RPMI7951 (cell line): Measurements from ENCODE around the gene ADORA2A. TPM values are rescaled to one million over a fixed set of nuclear protein-coding genes. Genes with fewer than 3 reads are reported as not detected.

Experiments
- DNase-seq: peaks from one replicate; pipeline ENCODE4 v3.0.0-alpha.2; 2012; ENCODE audit warnings: low read depth
- total RNA-seq: library from RNA; depleted of rRNA; stranded (reverse); fragments of >200 nt; shearing (Covaris generic); gene quantifications from 2 replicates; pipeline ENCODE4 v1.2.3, GENCODE V29; 2014

Gene ADORA2A
- total RNA-seq, 1 experiment from 2014 or later = 4.2 TPM

DNA sequence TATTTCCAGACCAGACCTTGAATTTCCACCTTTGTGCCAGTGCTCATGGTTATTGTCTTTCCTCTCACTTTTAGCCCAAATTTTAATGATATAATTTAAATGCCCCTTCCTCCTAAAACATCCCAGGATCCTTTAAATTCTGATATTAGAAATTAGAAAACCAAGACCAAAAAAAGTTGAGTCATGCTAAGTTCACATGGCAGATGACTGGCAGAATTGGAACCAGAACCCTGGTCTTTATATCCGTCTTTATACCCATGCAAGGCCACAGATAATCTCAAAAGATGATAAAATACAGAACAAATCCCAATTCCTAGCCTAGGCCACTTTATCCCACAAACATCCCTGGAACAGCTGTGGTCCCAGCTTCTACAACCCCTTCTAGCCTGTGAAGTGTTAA, 26.5 kb downstream of the ADORA2A start:
- DNase-seq = no peak

GRCh38 chr22:24455039-24455438, 27.6 kb downstream of the ADORA2A start:
- no peak for DNase-seq

DNA sequence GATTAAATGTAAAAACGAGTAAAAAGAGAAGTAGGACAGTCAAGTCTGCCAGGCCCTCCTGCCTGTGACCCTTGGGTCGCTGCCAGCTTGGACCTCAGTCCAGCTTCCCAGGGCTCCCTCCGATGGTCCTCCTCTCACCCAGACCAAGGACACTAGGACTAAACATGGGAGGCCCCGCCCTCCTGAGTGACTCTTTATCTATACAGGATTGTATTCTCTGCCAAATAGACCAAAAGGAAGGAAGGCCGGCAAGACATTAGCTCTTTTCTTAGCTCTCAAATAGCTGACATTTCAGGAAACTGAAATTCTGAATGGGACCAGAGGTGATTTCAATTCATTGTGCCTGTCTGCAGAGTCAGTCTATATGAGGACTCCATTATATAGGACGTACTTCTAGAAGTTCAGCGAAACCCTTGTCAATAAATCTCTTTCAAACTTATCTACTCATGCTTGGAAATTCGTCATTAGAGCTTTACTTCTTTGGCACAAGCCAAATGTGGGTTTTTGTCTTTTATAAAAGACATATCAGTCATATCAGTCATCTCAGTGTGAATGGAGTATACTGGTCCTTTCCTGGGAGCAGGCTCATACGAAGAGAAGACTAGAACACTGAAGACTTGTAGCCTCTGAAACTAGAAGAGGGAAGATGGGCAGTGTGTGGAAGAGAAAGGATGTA, 28.5 kb downstream of the ADORA2A start:
- DNase-seq = no peak

DNA sequence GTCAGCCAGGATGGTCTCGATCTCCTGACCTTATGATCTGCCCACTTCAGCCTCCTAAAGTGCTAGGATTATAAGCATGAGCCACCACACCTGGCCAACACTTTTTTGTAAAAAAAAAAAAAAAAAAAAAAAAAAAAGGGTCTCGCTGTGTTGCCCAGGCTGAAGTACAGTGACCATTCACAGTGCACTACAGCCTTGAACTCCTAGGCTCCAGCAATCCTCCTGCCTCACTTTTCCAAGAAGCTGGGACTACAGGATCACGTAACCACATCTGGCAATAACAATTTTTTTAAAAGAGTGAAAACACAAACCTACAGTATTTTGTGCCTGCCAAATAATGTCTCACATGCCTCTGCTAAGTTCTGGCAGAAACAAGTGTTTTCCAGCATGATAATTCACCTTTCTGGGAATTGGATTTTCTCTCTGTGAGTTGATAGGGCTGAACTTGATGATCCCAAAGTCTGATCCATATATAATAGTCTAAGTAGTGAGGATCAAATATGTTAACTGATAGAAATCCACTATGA, 30.6 kb downstream of the ADORA2A start:
- no peak for DNase-seq

- DNase-seq = no peak
Measured at GRCh38 chr22:24459911-24460310, 32.5 kb downstream of the ADORA2A start.

- DNase-seq = no peak
Measured at GRCh38 chr22:24460418-24461089, 33.2 kb downstream of the ADORA2A start.

- no peak for DNase-seq
Measured at GRCh38 chr22:24463071-24463760, 35.8 kb downstream of the ADORA2A start.

GRCh38 chr22:24465566-24465965, 38.2 kb downstream of the ADORA2A start:
- DNase-seq = peak; percentile 71

DNA sequence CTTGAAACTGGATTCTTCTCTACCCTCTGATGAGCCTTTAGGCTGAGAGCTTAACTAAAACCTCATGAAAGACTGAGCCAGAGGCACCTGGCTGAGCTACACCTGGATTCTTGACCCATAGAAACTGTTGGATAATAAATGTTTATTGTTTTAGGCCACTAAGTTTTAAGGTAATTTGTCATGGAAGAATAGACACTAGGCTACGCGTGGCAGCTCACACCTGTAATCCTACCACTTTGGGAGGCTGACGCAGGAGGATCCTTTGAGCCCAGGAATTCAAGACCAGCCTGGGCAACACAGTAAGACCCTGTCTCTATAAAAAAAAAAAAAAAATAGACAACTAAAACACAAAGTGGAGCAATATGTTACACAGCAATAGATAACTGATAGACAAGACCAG, 38.6 kb downstream of the ADORA2A start:
- no peak for DNase-seq

GRCh38 chr22:24466716-24467328, 39.4 kb downstream of the ADORA2A start:
- DNase-seq = peak; percentile 74

DNA sequence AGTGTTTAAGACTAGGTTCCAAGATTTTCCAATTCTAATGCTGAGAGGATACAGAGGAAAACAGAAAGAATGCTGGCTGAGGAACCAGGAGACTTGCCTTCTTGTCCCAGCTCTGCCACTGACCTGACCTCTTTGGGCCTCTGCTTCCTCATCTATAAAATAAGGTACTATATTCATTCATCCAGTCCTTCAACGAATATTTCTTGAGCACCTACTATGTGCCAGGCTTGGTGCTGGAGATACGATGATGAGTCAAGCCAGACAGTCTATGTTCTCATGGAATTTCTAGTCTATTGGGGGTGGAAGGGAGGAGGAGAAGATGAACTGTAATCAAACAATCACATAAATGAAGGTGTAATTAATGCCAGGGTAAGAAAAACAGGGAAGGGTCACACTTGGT, 39.9 kb downstream of the ADORA2A start:
- no peak for DNase-seq

GRCh38 chr22:24471570-24471969, 44.2 kb downstream of the ADORA2A start:
- DNase-seq = peak; percentile 19

GRCh38 chr22:24473284-24473683, 45.9 kb downstream of the ADORA2A start:
- DNase-seq = no peak

- peak; percentile 90 for DNase-seq
Measured at GRCh38 chr22:24474221-24474620, 46.8 kb downstream of the ADORA2A start.

GRCh38 chr22:24474649-24475255, 47.4 kb downstream of the ADORA2A start:
- DNase-seq = no peak

GRCh38 chr22:24481641-24482040, 54.2 kb downstream of the ADORA2A start:
- DNase-seq = no peak

DNA sequence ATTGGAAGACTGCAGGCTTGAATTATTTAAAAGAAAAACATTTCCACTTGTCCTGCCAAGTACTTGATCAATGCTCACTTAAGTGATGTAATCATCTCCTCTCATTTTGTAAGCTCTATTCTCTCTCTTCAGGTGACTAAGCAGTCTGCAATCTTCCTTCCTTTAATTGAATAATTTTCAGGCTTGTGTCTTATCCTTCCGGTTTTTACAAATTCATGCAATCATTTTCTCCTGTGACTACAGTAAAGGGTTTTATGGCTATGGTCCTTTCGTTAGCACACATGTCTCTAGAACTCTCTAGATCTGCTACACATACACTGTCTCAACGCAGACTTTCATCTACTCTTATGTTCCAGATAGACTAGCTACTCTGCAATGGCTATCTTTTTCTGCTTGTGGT, 55.2 kb downstream of the ADORA2A start:
- peak; percentile 48 for DNase-seq

- no peak for DNase-seq
Measured at GRCh38 chr22:24482998-24483397, 55.6 kb downstream of the ADORA2A start.

DNA sequence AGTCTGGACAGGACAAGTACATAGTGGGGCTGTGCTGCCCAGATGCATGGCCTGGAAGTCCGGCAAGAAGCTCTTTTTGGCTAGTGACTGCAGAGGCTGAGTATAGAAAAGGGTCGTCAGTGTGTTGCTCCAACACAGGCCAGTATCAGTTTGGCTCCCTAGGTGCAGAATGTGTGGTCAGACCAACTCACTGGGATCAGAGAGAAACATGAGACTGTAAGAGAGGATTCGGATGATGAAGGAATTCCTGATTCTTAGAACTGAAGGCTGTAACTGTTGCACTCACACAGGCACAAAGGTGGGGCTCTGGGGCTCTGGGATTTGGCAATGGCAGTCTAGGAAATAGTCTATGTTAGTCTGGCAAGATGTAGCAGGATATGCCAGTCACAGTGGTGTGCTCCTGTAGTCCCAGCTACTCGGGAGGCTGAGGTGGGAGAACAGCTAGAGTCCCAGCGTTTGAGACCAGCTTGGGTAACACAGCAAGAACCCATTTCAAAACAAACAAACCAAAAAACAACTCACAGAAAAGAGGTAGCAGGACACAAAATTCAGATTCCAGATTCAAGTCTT, 56.7 kb downstream of the ADORA2A start:
- no peak for DNase-seq

GRCh38 chr22:24485170-24485569, 57.8 kb downstream of the ADORA2A start:
- no peak for DNase-seq

GRCh38 chr22:24485608-24486007, 58.2 kb downstream of the ADORA2A start:
- no peak for DNase-seq
